Ascending aorta (tissue), 2 donors: ENCODE data around the gene BMP7. TPM values are rescaled to one million over a fixed set of nuclear protein-coding genes. Genes with fewer than 3 reads are reported as not detected.

ENCODE experiments used
- DNase-seq, 2 donors: peaks; one replicate each; pipeline ENCODE4 v3.0.0-alpha.2; 2019; ENCODE audit warnings: low spot score in 2 of 2
- H3K27ac ChIP-seq, 2 donors: fragments of 200-600 bp; sonication (generic); one replicate each; pipeline ENCODE4 v1.5.1; 2016 to 2017; ENCODE audit warnings: mild to moderate bottlenecking in 1 of 2
- H3K27me3 ChIP-seq: fragments of 200-600 bp; sonication (generic); one replicate; pipeline ENCODE4 v1.5.1; 2017
- H3K36me3 ChIP-seq, 2 donors: fragments of 200-600 bp; sonication (generic); one replicate each; pipeline ENCODE4 v1.5.1; 2016
- H3K4me1 ChIP-seq, 2 donors: fragments of 200-600 bp; sonication (generic); one replicate each; pipeline ENCODE4 v1.5.1; 2016 to 2017; ENCODE audit warnings: mild to moderate bottlenecking in 1 of 2
- H3K4me3 ChIP-seq, 2 donors: fragments of 200-600 bp; sonication (generic); one replicate each; pipeline ENCODE4 v1.5.1; 2016 to 2017; ENCODE audit warnings: mild to moderate bottlenecking in 1 of 2
- H3K9me3 ChIP-seq, 2 donors: fragments of 200-600 bp; sonication (generic); one replicate each; pipeline ENCODE4 v1.5.1; 2016
- intact Hi-C: fragments of 100-400 bp; cut with DNase I; formaldehyde crosslinking; loops from one replicate; pipeline ENCODE4 v1.15.1; 2023
- total RNA-seq: library from RNA; depleted of rRNA; stranded (reverse); fragments of >200 nt; gene quantifications from one replicate; pipeline ENCODE4 v1.1.0, GENCODE V29; 2016
- TF ChIP-seq, protein P1 (sequence below), 3 experiments: fragments of 200-600 bp in 2 of 3; fragments of 450-650 bp in 1 of 3; sonication (generic) in 2 of 3; IDR thresholded peaks; one replicate each; pipeline ENCODE4 v1.5.1; 2016 to 2019; ENCODE audit warnings: antibody characterized with exemption in 3 of 3, mild to moderate bottlenecking in 1 of 3, moderate library complexity in 1 of 3

The BMP7 gene
- total RNA-seq, 1 donor from 2014 or later = not detected

DNA sequence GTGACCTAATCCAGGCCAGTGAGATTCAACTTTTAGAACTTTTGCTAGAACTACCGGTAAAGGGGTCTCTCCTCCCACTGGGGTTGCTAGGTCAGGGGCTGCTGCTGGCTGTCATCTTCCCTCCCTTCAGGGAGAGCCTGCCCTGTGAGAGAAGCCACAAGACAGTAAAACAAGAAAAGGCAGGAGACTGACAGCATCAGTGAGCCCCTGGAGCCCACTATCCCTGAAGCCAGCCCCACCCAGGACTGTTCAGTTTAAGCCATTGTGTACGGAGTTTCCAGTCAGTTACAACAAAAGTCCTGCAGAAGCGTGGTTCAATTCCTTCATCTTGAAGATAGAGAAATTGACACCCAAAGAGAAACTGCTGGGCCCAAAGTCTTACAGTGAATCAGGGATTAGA, 7.9 kb upstream of the BMP7 start:
- DNase-seq = no peak
- intact Hi-C loops = no loop called here
- H3K27ac ChIP-seq = no peak overlapping the region
- no peaks in the 10 kb centered on the region for H3K36me3 ChIP-seq
- H3K27me3 ChIP-seq = no peaks in the 10 kb centered on the region
- H3K4me3 ChIP-seq = no peak overlapping the region
- H3K9me3 ChIP-seq = no peaks in the 10 kb centered on the region
- TF ChIP-seq, protein P1, sequence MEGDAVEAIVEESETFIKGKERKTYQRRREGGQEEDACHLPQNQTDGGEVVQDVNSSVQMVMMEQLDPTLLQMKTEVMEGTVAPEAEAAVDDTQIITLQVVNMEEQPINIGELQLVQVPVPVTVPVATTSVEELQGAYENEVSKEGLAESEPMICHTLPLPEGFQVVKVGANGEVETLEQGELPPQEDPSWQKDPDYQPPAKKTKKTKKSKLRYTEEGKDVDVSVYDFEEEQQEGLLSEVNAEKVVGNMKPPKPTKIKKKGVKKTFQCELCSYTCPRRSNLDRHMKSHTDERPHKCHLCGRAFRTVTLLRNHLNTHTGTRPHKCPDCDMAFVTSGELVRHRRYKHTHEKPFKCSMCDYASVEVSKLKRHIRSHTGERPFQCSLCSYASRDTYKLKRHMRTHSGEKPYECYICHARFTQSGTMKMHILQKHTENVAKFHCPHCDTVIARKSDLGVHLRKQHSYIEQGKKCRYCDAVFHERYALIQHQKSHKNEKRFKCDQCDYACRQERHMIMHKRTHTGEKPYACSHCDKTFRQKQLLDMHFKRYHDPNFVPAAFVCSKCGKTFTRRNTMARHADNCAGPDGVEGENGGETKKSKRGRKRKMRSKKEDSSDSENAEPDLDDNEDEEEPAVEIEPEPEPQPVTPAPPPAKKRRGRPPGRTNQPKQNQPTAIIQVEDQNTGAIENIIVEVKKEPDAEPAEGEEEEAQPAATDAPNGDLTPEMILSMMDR (IDR thresholded peaks at IDR 0.05) = no peak
- no peaks in the 10 kb centered on the region for H3K4me1 ChIP-seq

DNA sequence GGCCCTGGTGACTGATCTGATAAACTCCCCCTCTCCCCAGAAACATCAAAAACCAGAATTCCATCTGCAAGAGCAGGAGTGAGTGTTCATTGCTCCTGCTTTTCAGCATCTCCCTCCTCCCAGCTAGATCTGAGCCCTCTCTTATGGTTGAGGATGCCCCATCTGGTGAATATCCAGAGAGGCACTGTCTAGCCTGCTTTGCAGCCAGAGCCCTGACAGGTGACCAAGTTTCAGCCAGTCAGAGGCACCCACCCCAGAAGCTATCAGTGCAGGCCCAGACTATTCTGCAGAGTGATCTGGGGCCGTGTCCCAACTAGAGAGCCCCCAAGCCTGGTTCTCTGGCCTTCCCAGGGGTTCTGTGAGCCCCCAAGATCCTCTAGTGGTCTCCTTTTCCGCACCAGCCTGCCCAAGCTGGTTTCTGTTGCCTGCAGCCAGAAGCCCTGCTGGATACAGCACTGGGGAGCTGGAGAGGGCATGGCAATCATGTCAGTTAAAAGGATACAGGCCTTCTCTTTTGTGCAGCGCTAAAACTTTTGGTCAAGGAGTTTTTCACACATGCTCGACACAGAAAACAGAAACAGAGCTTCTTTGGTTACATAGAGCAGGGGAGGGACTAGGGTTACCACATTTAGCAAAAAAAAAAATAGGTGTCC, 6.6 kb upstream of the BMP7 start:
- Histone ChIP-seq H3K27me3 (no peaks in the 10 kb centered on the region), H3K9me3 (no peaks in the 10 kb centered on the region), H3K4me1 (no peaks in the 10 kb centered on the region), H3K27ac (no peak overlapping the region), H3K4me3 (no peak overlapping the region), H3K36me3 (no peaks in the 10 kb centered on the region)
- intact Hi-C loops = no loop called here
- TF ChIP-seq, protein P1 (IDR thresholded peaks at IDR 0.05) = no peak
- DNase-seq = no peak

DNA sequence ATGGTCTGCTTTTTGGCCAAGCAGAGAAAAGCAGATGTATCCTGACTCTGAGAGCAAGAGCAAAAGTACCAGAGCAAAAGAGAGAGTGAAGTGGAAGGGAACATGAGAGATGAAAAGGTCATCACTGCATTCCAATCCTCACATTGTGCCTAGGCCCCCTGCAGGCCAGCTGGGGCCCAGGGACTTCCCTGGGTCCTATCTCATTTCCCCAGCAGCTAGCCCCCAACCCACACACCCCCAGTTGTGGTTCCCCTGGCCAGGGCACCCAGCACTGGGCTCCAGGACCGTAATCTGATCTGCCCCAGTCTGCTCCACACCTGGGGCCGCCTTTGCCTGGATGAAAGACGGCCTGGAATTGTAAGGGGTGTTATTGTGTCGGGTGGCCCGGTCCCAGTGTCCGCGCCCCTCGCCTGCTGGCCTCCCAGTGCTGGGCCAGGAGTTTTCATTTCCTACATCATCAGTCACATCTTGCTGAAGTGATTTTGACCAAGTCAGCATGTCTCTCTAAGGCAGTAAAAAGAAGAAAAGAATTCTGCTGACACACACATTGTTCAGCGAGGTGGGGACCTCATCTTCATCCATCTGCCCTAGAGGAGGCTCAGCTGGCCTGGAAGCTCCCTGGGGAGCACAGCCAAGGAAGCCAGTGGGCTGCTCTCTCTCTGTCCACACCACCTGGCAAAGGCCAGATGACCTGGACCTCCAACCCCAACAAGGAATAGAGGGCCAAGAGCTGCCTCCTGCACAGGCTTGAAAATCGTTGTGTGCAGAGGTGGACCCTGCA, 4.0 kb upstream of the BMP7 start:
- H3K36me3 ChIP-seq = no peaks in the 10 kb centered on the region
- DNase-seq = no peak
- H3K4me3 ChIP-seq = no peak overlapping the region
- no peaks in the 10 kb centered on the region for H3K4me1 ChIP-seq
- no peaks in the 10 kb centered on the region for H3K9me3 ChIP-seq
- TF ChIP-seq, protein P1 (IDR thresholded peaks at IDR 0.05) = no peak
- no peak overlapping the region for H3K27ac ChIP-seq
- intact Hi-C loops = no loop called here
- no peaks in the 10 kb centered on the region for H3K27me3 ChIP-seq

DNA sequence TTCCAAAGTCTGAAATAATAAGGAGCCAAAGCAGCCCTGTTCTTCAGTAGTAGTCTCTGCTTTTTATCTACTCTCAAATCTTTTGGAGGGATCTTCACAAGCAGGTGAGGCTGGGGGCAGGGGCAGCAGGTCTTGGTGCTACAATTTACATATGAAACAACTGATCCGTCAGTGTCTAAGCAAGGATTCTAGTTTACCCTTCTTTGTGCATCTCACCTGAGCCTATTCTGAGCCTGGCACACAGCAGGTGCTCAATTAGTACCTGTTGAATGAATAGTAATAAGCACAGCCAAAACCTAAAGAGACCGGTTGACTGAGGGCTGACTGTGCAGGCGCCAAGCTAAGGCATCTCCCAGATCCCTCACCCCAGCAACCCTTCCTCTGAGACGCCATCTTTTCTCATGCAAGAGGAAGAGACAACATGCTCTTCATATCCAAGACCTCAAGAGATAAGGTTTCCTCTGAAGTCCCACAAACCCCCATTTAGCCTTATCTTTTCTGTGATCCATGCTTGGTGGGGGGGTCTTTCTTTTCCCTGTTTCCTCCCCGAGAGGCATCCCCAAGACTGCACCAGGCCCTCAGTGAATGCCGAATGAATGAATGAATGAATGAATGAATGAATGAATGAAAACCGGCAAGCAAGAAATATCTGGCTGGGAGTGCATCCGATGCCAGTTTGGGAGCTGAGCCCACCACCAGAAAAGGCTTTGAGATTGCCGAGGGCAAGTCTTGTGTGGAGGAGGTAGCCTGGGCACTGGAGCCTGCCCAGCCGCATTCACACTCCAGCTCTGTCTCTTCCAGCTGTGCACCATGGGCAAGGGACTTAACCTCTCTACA, 2.9 kb upstream of the BMP7 start:
- no peaks in the 10 kb centered on the region for H3K4me1 ChIP-seq
- no peaks in the 10 kb centered on the region for H3K9me3 ChIP-seq
- intact Hi-C loops = no loop called here
- no peaks in the 10 kb centered on the region for H3K27me3 ChIP-seq
- DNase-seq = no peak
- H3K36me3 ChIP-seq = no peaks in the 10 kb centered on the region
- no peak overlapping the region for H3K27ac ChIP-seq
- TF ChIP-seq, protein P1 (IDR thresholded peaks at IDR 0.05) = no peak
- H3K4me3 ChIP-seq = no peak overlapping the region

DNA sequence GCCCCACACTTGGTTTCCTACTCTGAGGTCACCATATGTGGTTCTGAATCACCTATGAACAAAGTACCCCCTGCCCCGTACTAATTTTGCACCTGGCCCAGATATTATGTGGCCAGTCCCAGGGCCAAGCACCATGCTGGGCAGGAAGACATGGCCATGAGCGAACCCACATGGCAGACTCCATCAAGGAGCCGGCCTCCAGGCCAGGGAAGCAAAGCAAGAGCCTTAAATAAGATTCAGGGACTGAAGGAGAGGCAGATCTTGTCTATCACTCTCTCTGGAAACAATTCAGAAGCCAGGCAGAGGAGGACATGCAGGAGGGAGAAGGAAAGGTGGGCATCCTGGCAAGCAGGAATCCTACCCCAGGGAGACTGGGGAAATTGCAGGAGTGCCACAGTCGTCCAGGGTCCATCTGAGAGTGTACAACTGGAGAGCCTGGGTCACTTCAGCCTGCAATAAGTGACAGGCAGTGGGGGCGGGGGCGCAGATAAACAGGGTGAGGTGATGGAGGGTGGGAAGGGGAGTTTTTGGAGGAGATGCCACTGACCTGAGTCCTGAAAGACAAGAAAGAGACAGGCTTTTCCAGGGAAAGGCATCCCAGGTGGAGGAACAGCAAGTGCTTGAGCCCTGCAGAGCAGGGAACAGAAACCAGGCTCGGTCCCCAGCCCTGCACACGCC, 2.1 kb upstream of the BMP7 start:
- no peaks in the 10 kb centered on the region for H3K27me3 ChIP-seq
- DNase-seq = no peak
- TF ChIP-seq, protein P1 (IDR thresholded peaks at IDR 0.05) = no peak
- no peak overlapping the region for H3K4me3 ChIP-seq
- intact Hi-C loops = no loop called here
- H3K27ac ChIP-seq = no peak overlapping the region
- H3K4me1 ChIP-seq = no peaks in the 10 kb centered on the region
- no peaks in the 10 kb centered on the region for H3K36me3 ChIP-seq
- no peaks in the 10 kb centered on the region for H3K9me3 ChIP-seq
